ENCODE data around the gene GRIK3.

The GRIK3 gene

DNA sequence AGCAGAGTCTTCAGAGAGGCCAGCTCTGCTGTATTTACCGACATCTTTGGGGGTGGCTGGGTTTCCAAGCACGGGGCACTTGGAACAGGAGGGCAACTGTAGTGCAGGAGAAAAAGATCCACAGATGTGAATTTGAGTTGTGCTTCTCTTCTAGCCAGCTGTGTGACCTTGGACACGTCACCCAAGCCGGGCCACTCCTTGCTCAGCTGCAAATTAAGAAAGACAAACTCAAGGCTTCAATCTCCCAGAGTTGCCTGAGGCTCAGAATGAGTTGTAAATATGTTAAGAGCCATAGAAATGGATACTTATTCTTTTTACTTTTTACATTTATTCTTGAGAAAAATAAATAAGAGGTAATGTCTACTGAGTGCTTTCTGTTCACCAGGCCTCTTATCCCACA is 24.3 kb downstream of the GRIK3 start:
- no peak for DNase-seq

- DNase-seq, result no peak
These were observed 24.8 kb downstream of the GRIK3 start for GRCh38 chr1:37009521-37009920.

DNA sequence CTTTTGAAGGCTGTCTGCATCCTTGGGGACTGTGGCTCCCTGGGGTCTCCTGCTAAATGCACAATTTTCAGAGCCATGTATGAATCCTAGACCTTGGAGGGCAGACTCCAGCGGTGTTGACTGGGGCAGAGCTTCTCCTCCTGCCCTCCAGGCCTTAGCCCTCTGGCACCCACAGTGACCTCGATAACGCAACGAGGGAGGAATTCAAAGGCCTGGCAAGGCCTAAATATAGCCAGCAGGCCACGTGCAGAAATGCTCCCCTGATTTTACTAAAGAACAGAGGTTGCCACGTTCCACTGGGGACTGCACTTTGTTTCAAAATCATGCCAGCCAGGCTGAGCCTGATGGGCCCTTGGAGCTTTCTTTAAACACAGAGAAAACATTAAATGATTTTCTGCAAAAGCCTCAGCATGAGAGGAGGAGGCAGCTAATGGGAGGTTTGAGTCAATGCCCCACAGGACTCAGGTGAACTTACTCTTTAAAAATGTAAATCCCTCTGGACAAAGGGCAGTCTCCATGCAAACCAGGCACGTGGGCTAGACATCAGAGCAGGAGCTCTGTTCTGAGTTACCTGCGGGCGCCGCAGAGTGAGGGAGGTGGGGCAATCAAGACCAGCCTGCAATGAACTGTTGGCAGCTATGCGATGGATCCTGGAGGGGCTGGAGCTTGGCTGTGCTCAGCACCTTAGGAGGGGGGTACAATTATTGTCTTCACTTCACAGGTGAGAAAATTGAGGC is 28.0 kb downstream of the GRIK3 start:
- DNase-seq, result peak; percentile 36

- DNase-seq, result no peak
These were observed 31.4 kb downstream of the GRIK3 start for GRCh38 chr1:37002898-37003297.

GRCh38 chr1:37001703-37002102 is 32.6 kb downstream of the GRIK3 start:
- no peak for DNase-seq

DNA sequence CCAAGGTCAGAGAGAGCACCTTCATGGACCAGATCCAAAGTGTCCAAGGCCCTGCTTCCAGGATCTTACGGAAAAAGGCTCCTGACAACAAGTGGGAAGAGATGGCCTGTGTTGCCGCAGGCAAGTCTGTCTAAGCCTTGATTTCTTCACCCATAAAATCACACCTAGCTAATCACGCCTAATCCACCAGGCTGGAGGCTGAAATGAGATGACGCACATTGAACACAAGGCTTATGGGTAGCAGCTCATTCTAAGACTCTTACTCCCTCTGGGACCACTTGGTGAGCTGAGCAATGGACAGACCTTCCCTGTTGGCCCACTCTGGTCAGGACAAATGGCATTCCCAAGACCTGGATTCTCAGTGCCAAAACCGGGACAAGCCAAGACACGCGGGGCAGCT is 38.2 kb downstream of the GRIK3 start:
- no peak for DNase-seq

GRCh38 chr1:36994868-36995267 is 39.4 kb downstream of the GRIK3 start:
- DNase-seq, result no peak

DNA sequence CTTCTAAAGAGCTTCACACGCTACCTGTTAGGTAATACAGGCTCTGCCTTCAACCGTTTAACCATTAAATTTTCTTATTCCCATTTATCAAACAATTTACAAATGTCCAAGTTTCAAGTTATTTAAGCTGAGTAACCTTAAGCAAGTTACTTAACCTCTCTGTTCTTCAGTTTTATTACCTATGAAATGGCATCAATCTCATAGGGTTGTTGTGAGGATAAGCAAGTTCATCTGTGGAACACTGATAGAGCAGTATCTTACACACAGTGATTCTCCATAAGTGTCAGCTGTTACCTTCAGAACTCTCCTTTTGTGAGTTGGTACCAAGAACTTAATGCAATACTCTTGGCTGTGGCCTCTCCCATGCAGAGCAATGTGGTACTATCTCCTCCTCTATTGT is 40.0 kb downstream of the GRIK3 start:
- DNase-seq, result no peak

- no peak for DNase-seq
These were observed 42.0 kb downstream of the GRIK3 start for GRCh38 chr1:36992139-36992943.

- no peak for DNase-seq
These were observed 42.8 kb downstream of the GRIK3 start for GRCh38 chr1:36991551-36991950.

- DNase-seq, result no peak
These were observed 43.4 kb downstream of the GRIK3 start for GRCh38 chr1:36990928-36991327.

GRCh38 chr1:36989241-36989640 is 45.1 kb downstream of the GRIK3 start:
- DNase-seq, result peak; percentile 56

- DNase-seq, result peak; percentile 55
These were observed 45.5 kb downstream of the GRIK3 start for GRCh38 chr1:36988741-36989193.

GRCh38 chr1:36988321-36988720 is 46.0 kb downstream of the GRIK3 start:
- no peak for DNase-seq

GRCh38 chr1:36987276-36987675 is 47.0 kb downstream of the GRIK3 start:
- DNase-seq, result no peak

GRCh38 chr1:36986241-36986985 is 47.9 kb downstream of the GRIK3 start:
- no peak for DNase-seq

DNA sequence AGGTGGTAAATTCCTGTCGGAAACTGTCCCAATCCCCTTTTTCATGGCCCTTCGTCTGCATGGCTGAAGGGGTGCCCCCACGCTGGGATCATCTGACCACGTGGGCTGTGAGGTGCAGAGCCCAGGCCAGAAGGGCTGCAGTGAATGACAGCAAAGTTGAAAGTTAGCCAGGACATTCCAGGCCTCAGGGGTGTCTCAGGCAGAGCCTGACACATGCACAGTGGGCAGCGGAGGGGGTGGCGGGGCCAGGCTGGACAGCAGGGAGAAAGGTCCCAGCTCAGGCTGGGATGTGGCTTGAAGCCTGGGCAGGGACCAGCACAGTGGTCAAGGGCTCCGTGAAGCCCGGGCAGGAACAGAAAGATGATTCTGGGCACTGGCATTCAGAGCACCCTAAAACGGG is 49.6 kb downstream of the GRIK3 start:
- no peak for DNase-seq

GRCh38 chr1:36984026-36984425 is 50.3 kb downstream of the GRIK3 start:
- no peak for DNase-seq

DNA sequence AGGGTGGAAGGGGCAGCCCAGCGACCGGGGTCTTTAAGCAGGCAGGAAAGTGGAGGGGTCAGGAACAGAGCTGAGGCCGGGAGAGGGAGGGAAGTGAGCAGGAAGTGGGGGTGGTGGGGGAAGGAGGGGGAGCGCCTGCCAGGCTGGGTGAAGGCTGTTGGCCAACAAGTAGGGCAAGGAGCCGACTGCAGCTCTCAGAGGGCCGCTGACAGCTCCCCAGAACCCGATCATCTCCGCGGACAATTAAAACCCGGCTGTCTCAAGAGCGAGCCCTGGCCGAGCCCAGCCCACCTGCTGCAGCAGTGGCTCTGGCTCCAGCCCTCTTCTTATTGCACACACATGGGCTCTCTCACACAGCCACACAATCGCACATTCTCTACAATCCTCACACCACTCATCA is 51.6 kb downstream of the GRIK3 start:
- DNase-seq, result peak; percentile 62

- peak; percentile 58 for DNase-seq
These were observed 52.3 kb downstream of the GRIK3 start for GRCh38 chr1:36981771-36982622.

DNA sequence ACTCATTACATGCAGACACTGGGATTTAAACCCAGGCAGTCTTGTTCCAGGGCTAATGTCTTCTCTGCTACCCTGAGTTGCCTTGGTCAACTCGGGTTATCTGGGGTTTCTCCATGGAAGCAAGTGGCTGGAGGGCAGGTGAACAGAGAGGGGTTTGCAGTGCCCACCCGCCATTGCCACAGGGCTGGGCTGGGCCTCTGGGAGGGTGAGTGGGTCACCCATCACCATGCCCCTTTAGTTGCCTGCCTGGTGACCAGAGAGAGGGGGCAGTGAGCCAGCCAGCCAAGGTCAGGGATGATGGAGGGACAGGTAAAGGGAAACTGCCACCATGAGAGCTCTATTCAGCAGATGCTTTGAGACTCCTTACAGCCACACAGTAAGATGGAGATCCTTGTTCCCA is 53.2 kb downstream of the GRIK3 start:
- DNase-seq, result no peak

DNA sequence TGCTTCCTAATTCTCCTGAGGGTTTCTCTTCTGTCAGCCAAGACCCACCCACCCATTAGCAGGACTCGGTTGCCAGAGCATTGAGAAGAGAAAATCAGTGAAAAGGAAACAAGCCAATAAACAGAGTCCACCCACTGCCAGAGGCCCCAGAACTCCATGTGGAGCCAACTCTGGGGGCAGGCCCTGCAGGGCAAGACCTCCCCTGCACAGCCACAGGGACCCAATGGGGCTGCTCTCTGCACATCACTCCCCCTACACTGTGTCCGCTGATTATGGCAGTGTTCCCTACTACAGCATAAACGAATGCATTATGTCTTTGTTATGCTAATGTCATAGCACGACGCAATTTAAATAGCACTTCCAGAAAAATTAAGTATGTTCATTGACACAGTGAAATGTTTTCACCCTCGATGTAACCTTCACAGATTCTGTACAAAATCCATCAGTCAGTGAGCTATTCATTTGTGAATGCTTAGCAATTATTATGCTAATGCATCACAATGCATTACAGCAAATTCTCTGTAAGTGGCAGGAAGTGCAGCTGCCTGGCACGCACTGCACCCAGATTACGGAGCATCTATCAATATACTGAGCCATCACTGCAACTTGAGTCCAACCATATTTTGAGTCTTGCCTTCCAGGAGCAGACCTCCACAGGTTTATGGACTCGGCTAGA is 56.4 kb downstream of the GRIK3 start:
- DNase-seq, result no peak
